Tibial nerve (tissue), 4 donors: ENCODE measurements around the gene COA1. TPM values are rescaled to one million over a fixed set of nuclear protein-coding genes. Genes with fewer than 3 reads are reported as not detected.

ENCODE experiments used
- DNase-seq, 2 donors: peaks; one replicate each; pipeline ENCODE4 v3.0.0-alpha.2; 2019; ENCODE audit warnings: low spot score in 2 of 2
- H3K27ac ChIP-seq, 4 donors: fragments of 200-600 bp; sonication (generic) in 3 of 4; one replicate each; pipeline ENCODE4 v1.5.1; 2017 to 2019; ENCODE audit warnings: mild to moderate bottlenecking in 1 of 4
- H3K27me3 ChIP-seq, 2 donors: fragments of 200-600 bp; sonication (generic) in 1 of 2; one replicate each; pipeline versions ENCODE4 v1.5.1 to v1.6.0; 2017 to 2019
- H3K36me3 ChIP-seq, 3 donors: fragments of 200-600 bp; sonication (generic); one replicate each; pipeline ENCODE4 v1.5.1; 2018 to 2019
- H3K4me1 ChIP-seq, 4 donors: fragments of 200-600 bp; sonication (generic) in 3 of 4; one replicate each; pipeline ENCODE4 v1.5.1; 2017 to 2019
- H3K4me3 ChIP-seq, 4 donors: fragments of 200-600 bp; sonication (generic) in 3 of 4; one replicate each; pipeline ENCODE4 v1.5.1; 2017 to 2019; ENCODE audit warnings: mild to moderate bottlenecking in 1 of 4, moderate library complexity in 1 of 4
- H3K9me3 ChIP-seq, 4 donors: fragments of 200-600 bp; sonication (generic) in 3 of 4; one replicate each; pipeline ENCODE4 v1.5.1; 2017 to 2019
- EP300 ChIP-seq, 2 donors: sonication (generic); formaldehyde crosslinking; IDR thresholded peaks; one replicate each; pipeline ENCODE4 v1.6.1; 2017; ENCODE audit warnings: antibody characterized with exemption in 2 of 2, mild to moderate bottlenecking in 1 of 2
- POLR2A ChIP-seq, 2 donors: fragments of 450-650 bp; IDR thresholded peaks; one replicate each; pipeline ENCODE4 v1.6.1; 2017; ENCODE audit warnings: antibody characterized with exemption in 2 of 2, mild to moderate bottlenecking in 2 of 2, moderate library complexity in 2 of 2
- WGBS, 2 donors: methylation state at CpG; one replicate each; pipeline ENCODE4 v1.1.5; 2018; 5-methylcytosine and 5-hydroxymethylcytosine counted together
- total RNA-seq, 4 donors: library from RNA; depleted of rRNA; stranded (reverse); fragments of >200 nt; gene quantifications; one replicate each; pipeline ENCODE4 v1.1.0, GENCODE V29; 2016
- TF ChIP-seq, protein P1 (sequence below), 5 experiments: fragments of 200-600 bp in 3 of 5; fragments of 450-650 bp in 2 of 5; sonication (generic) in 3 of 5; IDR thresholded peaks; one replicate each; pipeline ENCODE4 v1.5.1; 2016 to 2019; ENCODE audit warnings: antibody characterized with exemption in 5 of 5, mild to moderate bottlenecking in 3 of 5, moderate library complexity in 2 of 5

The COA1 gene
- total RNA-seq, 4 donors from 2014 or later, result 58.5 to 74.1 (median 64.7) TPM

DNA sequence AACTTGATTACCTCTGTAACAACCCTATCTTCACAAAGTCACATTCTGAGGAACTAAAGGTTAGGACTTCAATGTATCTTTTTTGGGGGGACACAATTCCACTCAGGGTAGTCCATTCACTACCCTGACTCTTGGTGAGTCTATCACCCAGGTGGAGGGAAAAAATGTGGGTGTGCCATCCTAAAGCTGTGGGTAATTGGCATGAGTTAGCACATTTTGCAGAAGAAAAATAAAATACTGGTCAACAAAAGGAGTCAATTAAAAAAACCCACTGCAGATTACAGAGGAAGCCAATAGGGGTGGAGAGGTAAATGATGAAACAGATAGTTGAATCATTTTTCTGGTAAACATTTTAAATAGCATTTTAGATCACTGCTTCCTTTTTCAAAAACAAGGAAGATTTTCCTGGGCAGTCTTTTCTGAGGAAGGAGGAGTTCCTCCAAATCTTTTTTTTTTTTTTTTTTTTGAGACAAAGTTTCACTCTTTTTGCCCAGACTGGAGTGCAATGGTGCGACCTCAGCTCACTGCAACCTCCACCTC, 24.0 kb upstream of the COA1 start:
- WGBS, 2 donors, result 75 to 77% methylated on average over 1 of the region's 1 CpG
- TF ChIP-seq, protein P1, sequence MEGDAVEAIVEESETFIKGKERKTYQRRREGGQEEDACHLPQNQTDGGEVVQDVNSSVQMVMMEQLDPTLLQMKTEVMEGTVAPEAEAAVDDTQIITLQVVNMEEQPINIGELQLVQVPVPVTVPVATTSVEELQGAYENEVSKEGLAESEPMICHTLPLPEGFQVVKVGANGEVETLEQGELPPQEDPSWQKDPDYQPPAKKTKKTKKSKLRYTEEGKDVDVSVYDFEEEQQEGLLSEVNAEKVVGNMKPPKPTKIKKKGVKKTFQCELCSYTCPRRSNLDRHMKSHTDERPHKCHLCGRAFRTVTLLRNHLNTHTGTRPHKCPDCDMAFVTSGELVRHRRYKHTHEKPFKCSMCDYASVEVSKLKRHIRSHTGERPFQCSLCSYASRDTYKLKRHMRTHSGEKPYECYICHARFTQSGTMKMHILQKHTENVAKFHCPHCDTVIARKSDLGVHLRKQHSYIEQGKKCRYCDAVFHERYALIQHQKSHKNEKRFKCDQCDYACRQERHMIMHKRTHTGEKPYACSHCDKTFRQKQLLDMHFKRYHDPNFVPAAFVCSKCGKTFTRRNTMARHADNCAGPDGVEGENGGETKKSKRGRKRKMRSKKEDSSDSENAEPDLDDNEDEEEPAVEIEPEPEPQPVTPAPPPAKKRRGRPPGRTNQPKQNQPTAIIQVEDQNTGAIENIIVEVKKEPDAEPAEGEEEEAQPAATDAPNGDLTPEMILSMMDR (IDR thresholded peaks at IDR 0.05), result no peak
- TF ChIP-seq POLR2A (IDR thresholded peaks at IDR 0.05) (no peak), EP300 (IDR thresholded peaks at IDR 0.05) (no peak)
- peaks cover 0 to 10% (median 3%) of the 10 kb centered on the region in 4 donors for H3K4me1 ChIP-seq
- H3K4me3 ChIP-seq, result no peak overlapping the region
- no peaks in the 10 kb centered on the region for H3K36me3 ChIP-seq
- no peak for DNase-seq
- no peaks in the 10 kb centered on the region for H3K27me3 ChIP-seq
- no peak overlapping the region for H3K27ac ChIP-seq
- H3K9me3 ChIP-seq, result no peaks in the 10 kb centered on the region

DNA sequence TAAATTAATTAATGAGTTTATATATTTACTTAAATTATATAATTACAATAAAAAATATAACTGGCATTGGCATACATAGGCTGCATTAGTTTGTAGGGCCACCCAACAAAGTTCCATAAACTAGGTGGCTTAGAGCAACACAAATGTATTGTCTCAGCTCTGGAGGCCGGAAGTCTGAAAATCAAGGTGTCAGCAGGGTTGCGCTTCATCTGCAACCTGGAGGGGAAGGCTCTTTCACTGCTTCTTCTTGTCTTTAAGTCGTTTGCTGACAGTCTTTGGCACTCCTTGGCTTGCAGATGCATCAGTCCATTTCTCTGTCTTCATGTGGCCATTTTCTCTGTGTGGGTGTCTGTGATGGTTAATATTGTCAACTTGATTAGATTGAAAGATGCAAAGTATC, 23.1 kb upstream of the COA1 start:
- H3K4me3 ChIP-seq, result no peak overlapping the region
- H3K36me3 ChIP-seq, result no peaks in the 10 kb centered on the region
- DNase-seq, result no peak
- TF ChIP-seq POLR2A (IDR thresholded peaks at IDR 0.05) (no peak), EP300 (IDR thresholded peaks at IDR 0.05) (no peak)
- TF ChIP-seq, protein P1 (IDR thresholded peaks at IDR 0.05), result no peak
- no peaks in the 10 kb centered on the region for H3K9me3 ChIP-seq
- H3K27ac ChIP-seq, result no peak overlapping the region
- 73 to 75% methylated on average over 3 of the region's 3 CpGs for WGBS, 2 donors
- H3K27me3 ChIP-seq, result no peaks in the 10 kb centered on the region
- H3K4me1 ChIP-seq, result peaks cover 0 to 2% (median 0%) of the 10 kb centered on the region in 4 donors

DNA sequence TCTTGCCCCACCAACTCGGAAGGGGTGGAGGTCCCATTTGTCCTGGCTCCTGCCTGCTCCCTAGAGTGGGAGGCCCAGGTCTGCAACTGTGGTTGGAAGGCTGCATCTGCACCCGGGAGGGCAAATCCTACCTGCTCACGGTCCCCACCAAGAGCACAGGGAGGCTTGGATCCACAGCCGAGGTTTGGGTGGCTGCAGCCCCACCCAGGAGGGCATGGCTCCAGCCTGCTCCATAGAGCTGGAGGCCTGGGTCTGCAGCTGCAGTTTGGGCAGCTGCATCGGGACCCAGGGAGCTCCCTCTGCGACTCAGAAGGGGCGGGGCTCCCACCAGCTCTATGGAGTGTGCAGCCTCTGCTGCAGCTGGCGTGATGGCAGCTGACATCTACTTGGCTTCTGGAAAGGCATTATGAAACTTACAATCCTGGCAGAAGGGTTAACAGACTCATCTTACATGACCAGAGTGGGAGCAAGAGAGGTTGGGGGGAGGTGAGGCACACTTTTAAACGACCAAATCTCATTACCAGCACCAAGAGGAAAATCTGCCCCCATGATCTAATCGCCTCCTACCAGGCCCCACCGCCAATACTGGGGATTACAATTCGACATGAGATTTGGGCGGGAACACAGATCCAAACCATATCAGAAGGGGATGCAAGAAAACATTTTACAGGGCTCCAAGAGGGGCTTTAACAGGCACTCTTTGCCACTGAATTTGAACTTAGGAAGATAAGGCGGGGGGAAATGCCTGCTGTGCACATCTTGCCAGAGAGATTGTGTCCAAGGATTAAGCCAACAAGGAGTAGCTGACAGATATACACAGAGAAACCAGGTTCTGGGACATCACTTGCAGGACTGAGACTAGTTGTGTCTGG, 20.9 kb upstream of the COA1 start:
- H3K4me3 ChIP-seq, result no peak overlapping the region
- no peak overlapping the region for H3K27ac ChIP-seq
- no peaks in the 10 kb centered on the region for H3K27me3 ChIP-seq
- WGBS, 2 donors, result 69 to 74% methylated on average over 9 to 11 of the region's 14 CpGs
- TF ChIP-seq, protein P1 (IDR thresholded peaks at IDR 0.05), result no peak
- TF ChIP-seq POLR2A (IDR thresholded peaks at IDR 0.05) (no peak), EP300 (IDR thresholded peaks at IDR 0.05) (no peak)
- no peak for DNase-seq
- H3K9me3 ChIP-seq, result no peaks in the 10 kb centered on the region
- H3K36me3 ChIP-seq, result no peaks in the 10 kb centered on the region
- H3K4me1 ChIP-seq, result no peaks in the 10 kb centered on the region

DNA sequence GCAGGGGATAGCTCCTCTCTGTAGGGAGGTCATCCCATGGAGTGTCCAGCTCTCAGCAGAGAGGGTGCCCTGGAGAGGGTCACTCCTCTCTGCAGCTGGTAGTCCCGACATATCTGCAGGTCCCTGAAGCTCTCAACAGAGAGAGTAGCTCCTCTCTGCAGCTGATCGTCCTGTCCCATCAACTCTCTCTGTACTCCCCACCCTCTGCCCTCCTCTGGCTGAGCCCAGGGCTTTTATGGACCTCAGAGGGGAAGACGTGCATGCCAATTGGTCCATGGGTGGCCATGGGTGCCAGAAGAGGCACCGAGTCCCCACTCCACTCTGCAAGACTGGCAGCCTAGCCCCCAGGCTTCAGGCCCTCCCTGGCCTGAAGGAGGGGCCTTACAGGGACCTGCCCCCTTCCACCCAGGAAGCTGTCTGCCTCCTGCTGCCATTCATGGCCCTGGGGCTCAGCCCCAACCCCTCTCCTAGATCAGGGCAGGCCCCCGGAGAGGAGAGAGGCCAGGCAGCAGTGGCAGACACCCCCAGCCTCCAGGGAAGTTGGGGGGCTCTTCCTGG, 20.1 kb upstream of the COA1 start:
- Histone ChIP-seq H3K9me3 (no peaks in the 10 kb centered on the region), H3K4me1 (no peaks in the 10 kb centered on the region), H3K4me3 (no peak overlapping the region), H3K27me3 (no peaks in the 10 kb centered on the region), H3K27ac (no peak overlapping the region), H3K36me3 (no peaks in the 10 kb centered on the region)
- no peak for DNase-seq
- 60 to 87% methylated on average over 4 to 5 of the region's 5 CpGs for WGBS, 2 donors
- TF ChIP-seq POLR2A (IDR thresholded peaks at IDR 0.05) (no peak), EP300 (IDR thresholded peaks at IDR 0.05) (no peak)
- TF ChIP-seq, protein P1 (IDR thresholded peaks at IDR 0.05), result no peak
